ENCODE measurements around the gene HAUS8.

The HAUS8 gene

GRCh38 chr19:17073869-17074633, 1.2 kb downstream of the HAUS8 start:
- no peak for DNase-seq

DNA sequence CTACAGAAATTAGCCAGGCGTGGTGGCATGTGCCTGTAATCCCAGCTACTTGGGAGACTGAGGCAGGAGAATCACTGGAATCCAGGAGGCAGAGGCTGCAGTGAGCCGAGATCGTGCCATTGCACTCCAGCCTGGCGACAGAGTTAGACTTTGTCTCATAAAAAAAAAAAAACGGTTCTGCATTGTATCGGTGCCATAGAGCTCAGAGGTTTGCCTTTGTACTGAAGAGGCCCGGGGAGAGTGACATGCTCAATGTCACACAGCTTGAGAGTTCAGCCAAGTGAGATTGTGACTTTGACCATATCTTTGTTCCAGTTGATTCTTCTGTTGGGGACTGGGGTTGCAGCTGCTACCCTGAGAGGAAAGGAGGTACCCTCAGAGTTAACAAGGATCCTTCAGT, 4.3 kb downstream of the HAUS8 start:
- no peak for DNase-seq

DNA sequence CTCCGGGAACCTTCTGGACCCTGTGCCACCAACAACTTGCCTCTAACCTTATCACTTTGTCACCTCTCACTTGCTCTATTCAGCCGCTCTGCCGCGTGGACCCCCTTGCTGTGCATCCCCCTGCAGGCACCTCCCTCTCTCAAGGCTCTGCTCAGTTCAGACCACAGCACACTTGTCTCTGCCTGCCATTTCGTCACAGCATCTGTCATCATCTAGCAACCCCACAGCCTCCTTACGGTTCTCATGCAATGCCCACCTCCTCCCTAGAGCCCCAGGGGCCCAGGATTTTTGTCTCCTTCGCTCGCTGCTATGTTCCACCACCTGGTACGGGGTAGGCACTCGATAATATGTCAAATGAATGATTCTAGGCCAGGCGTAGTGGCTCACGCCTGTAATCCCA, 4.8 kb downstream of the HAUS8 start:
- no peak for DNase-seq

- DNase-seq = no peak
These were observed 6.1 kb downstream of the HAUS8 start for GRCh38 chr19:17069193-17069592.

DNA sequence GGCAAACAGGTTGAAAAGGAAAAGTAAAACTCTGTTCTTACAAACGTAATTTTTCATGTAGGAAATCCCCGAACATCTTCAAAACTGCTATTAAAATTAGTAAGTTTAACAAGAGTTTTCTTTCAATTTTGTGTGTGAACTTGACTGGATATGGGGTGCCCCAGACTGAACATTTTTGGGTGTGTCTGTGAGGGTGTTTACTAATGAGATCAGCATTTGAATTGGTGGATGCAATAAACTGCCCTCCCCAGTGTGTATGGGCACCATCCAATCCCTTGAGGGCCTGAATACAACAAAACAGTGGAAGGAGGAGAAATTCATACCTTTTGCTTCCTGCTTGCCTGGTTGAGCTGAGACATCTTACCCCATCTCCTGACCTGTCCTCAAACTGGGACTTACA, 11.8 kb downstream of the HAUS8 start:
- no peak for DNase-seq

- no peak for DNase-seq
These were observed 13.6 kb downstream of the HAUS8 start for GRCh38 chr19:17061691-17062090.

DNA sequence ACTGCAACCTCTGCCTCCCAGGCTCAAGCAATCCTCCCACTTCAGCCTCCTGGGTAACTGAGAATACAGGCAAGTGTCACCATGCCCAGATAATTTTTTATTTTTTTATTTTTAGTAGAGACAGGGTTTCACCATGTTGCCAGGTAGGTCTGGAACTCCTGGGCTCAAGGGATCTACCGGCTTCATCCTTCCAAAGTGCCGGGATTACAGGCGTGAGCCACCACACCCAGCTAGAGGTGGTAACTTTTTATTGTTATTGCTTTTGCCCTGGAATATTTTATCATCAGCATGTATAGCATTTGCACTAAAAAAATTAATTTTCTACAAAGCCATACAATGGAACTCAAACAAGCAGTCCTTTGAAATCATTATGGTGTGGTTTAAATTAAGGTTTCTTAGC, 14.0 kb downstream of the HAUS8 start:
- no peak for DNase-seq

DNA sequence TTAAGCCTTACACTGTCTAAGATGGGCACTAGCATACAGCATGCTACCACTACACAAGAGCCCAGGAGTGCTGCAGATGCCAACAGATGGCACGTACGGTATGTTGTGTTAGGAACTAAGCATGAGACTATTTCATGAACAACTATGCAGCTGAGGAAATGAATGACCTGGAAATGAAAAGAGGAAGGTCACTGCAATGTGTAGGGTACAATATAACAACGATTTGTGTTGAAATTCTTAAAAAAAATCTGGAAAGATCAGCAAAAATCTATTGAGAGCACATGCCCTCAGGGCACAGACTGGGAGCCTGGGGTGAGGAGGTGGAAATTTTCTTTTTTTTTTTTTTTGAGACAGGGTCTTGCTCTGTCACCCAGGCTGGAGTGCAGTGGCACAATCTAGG, 14.4 kb downstream of the HAUS8 start:
- no peak for DNase-seq

DNA sequence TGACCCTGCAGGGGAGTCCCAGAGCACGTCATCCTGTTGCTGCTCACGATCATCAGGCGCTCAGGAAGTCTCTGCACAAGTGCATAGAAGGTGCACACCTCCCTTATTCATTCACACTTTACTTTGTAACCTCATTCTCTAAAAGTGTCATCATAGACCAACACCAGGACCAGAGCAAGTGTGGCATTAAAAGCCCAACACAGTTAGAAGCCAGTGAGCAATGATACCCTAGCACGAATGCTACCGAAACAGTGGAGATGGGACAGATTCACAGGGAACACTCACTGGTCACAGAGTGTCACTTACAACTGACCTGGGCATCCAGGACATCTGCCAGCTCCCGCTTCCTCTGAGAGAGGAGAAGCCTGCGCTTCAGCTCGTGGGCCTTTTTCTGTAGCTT, 17.0 kb downstream of the HAUS8 start:
- no peak for DNase-seq

DNA sequence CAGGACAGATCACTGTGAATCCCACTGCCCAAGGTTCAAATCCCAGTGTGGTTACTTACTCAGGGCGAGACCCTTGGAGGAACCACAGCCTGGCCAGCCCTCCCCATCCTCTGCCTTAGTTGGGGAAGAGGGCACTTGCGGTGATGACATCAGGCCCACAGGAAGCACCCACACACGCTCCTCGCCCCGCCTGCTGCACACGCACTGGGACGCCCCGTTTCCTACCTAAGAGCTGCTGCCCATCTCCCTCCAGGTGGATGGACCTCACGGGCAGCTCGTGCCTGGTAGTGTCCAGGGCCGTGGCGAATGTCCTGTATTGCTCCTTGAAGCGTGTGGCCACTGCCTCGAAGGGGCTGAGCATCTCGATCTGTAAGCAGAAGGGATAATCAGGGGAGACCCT, 19.6 kb downstream of the HAUS8 start:
- DNase-seq = no peak

DNA sequence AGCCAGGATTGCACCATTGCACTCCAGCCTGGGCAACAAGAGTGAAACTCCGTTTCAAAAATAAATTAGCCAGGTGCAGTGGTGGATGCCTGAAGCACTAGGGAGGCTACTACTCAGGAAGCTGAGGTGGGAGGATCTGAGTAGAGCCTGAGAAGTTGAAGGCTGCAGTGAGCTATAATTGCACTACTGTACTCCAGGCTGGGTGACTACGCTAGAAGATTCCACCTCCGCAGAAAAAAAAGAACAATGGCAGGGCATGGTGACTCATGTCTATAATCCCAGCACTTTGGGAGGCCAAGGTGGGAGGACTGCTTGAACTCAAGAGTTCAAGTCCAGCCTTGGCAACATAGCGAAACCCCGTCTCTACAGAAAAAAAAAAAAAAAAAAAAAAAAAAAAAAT, 20.5 kb downstream of the HAUS8 start:
- DNase-seq = no peak

- peak; percentile 20 for DNase-seq
These were observed 22.8 kb downstream of the HAUS8 start for GRCh38 chr19:17052439-17052838.

DNA sequence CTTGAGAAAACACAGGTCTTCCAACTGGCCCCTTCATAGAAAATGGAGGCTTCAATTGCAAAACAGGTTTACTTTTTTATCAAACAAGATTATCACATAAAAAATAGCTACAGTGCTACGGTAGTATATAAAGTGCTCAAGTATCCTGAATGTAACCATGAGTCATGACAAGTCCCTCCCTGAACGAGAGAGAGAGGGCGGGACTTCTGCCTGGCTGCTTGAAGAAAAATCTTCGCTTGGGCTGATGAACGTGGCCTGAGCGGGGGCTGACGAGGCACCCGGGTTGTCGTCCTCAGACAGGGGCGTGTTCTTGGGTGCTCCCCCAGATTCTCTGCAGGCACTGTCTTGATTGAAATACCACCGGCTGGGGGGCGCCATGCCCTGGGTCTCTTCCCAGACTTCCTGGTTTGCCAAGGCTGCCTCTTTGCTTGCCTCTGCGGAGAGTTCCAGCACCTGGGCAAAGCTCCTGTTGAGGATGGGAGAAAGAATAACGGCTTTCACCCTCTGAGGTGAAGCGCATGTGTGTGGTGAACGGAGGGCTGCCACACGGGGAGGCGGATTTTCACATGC, 25.5 kb downstream of the HAUS8 start:
- DNase-seq = no peak

- no peak for DNase-seq
These were observed 26.3 kb downstream of the HAUS8 start for GRCh38 chr19:17048885-17049453.

DNA sequence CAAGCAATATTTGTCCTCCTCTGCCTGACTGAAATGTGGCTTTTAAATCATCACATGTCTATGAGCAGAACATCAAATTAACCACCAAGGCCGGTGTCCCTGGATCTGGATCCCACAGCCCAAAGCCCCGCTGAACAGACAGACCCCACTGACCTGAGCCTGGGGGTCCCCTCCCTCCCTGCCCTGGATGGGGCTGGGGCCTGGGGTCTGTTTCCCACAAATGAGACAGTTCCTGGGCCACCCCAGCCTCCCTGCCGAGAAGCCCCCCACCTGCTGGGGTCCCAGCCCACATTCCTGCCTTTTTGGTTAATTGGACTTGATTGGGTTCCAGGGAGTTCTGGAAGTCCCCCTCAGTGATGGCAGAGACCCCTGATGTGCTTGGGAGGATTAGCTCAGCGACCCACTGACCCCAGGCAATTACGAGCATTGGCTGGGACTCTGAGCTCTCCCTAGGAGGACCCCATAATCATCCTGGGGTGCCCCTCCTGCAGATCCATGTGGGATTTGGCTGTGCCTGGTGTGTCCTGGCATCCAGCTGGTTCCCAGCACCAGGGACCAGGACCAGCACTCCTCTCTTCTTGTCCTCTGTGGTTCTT, 29.2 kb downstream of the HAUS8 start:
- DNase-seq = no peak

GRCh38 chr19:17043744-17044143, 31.5 kb downstream of the HAUS8 start:
- DNase-seq = no peak

- DNase-seq = no peak
These were observed 33.3 kb downstream of the HAUS8 start for GRCh38 chr19:17041976-17042375.

- DNase-seq = no peak
These were observed 37.2 kb downstream of the HAUS8 start for GRCh38 chr19:17037966-17038500.

DNA sequence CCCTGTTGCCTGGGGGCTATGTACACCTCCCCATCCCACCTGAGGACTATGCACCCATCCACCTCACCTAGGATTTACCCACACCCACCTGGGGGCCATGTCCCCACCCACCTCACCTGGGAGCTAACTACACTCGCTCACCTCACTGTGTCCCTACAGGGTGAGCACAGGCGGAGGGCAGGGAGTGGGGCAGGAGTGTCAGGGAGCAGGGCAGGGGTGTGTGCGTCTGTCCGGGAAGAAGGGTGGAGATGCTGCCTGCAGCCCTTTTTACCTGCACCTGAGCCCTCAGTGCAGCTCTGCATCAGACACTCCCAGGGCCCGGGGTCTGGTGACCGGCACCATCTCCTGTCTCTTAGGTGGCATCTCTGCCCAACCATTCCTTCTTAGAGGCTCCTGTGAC, 38.1 kb downstream of the HAUS8 start:
- no peak for DNase-seq

DNA sequence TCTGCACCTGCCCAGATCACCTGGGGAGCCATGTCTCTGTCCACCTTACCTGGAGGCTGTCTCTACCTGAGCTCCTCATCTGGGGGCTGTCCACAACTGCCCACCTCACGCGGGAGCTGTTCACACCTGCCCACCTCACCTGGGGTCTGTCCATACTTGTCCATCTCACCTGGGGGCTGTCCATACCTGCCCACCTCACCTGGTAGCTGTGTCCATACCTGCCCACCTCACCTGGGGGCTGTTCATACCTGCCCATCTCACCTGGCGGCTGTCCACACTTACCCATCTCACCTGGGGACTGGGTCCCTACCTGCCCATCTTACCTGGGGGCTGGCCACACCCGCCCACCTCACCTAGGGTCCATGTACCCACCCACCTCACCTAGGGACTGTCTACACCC, 38.6 kb downstream of the HAUS8 start:
- no peak for DNase-seq

DNA sequence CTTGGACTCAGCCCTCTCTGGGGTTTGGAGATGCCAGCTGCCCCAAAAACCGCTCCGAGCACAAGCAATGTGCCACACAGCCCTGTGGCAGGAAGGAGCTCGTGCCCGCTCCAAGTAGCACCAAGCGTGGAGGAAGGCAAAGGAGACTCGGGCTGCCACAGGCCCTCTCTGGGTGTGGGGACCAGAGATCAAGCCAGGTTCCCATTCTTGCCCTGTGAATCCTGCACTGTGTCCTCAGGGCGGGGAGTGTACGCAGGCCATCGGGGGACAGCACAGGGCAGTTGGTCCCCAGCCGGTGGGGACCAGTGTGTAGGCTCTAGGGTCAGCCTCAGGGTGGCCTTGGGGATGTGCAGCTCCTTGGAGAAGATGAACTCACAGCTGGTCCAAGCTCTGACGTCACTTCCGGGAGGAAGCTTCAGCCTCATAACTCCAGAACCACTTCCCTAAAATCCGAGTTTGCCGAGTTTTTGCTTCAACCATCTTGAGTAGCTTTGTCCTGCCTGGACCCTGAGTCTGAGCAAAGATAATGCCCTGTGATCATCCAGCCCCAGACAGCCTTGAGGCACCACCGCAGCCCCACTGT, 39.3 kb downstream of the HAUS8 start:
- DNase-seq = no peak

GRCh38 chr19:17031741-17032140, 43.5 kb downstream of the HAUS8 start:
- no peak for DNase-seq

DNA sequence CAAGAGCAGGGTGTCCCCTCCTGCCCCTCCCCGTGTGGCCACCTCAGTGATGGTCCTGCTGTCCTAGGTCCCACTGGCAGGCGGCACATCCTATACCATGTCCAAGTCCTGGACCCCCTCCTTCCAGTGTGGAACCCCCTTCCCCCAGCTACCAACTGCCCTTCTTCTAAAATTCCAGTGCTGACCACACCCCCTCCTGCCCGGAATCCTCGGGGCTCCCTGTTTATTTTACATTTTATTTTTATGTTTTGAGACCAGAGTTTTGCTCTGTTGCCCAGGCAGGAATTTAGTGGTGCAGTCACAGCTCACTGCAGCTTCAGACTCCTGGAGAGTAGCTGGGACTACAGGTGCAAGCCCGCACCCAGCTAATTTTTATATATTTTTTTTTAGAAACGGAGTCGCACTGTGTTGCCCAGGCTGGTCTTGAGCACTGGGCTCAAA, 47.7 kb downstream of the HAUS8 start:
- DNase-seq = no peak

All from kidney glomerular epithelial cell (primary cell).